Endothelial cell of hepatic sinusoid (primary cell): ENCODE results near the gene NCF1.
"Not testable (repeated sequence)": the region's sequence is repeated elsewhere in the genome, so short reads cannot be mapped to it uniquely, and the experiment has no call there.

Experiments
- in situ Hi-C: cut with HindIII; loops from 2 replicates; pipeline ENCODE4 v1.10.0; 2017; ENCODE audit warnings: low sequenced_read_pairs

The NCF1 gene

GRCh38 chr7:74773760-74774750, at the start of gene NCF1:
Gene NCF1 (plus strand): TSS chr7:74774011. CDS start chr7:74774032, 21 bp downstream.
- in situ Hi-C loops: not testable (repeated sequence)

- in situ Hi-C loops: no loop called here
Observed at GRCh38 chr7:74725840-74726239, 48.0 kb upstream of the NCF1 start.

GRCh38 chr7:74726309-74727101, 47.3 kb upstream of the NCF1 start:
- in situ Hi-C loops: no loop called here

GRCh38 chr7:74728686-74729085, 45.1 kb upstream of the NCF1 start:
- in situ Hi-C loops: not testable (repeated sequence)

- in situ Hi-C loops: not testable (repeated sequence)
Observed at GRCh38 chr7:74730186-74730585, 43.6 kb upstream of the NCF1 start.

- in situ Hi-C loops: not testable (repeated sequence)
Observed at GRCh38 chr7:74739974-74740703, 33.7 kb upstream of the NCF1 start.

GRCh38 chr7:74743936-74744557, 29.8 kb upstream of the NCF1 start:
- in situ Hi-C loops: not testable (repeated sequence)

GRCh38 chr7:74753921-74754482, 19.8 kb upstream of the NCF1 start:
- in situ Hi-C loops: not testable (repeated sequence)

GRCh38 chr7:74756673-74757072, 17.1 kb upstream of the NCF1 start:
- in situ Hi-C loops: not testable (repeated sequence)

GRCh38 chr7:74758268-74758667, 15.5 kb upstream of the NCF1 start:
- in situ Hi-C loops: not testable (repeated sequence)

- in situ Hi-C loops: not testable (repeated sequence)
Observed at GRCh38 chr7:74758982-74759381, 14.8 kb upstream of the NCF1 start.

GRCh38 chr7:74765205-74765918, 8.4 kb upstream of the NCF1 start:
- in situ Hi-C loops: not testable (repeated sequence)

GRCh38 chr7:74766509-74766908, 7.3 kb upstream of the NCF1 start:
- in situ Hi-C loops: not testable (repeated sequence)

GRCh38 chr7:74766991-74767390, 6.8 kb upstream of the NCF1 start:
- in situ Hi-C loops: not testable (repeated sequence)

GRCh38 chr7:74770062-74770461, 3.7 kb upstream of the NCF1 start:
- in situ Hi-C loops: not testable (repeated sequence)

GRCh38 chr7:74772093-74772492, 1.7 kb upstream of the NCF1 start:
- in situ Hi-C loops: not testable (repeated sequence)

- in situ Hi-C loops: not testable (repeated sequence)
Observed at GRCh38 chr7:74775111-74775510, 1.3 kb downstream of the NCF1 start.

GRCh38 chr7:74779053-74779452, 5.2 kb downstream of the NCF1 start:
- in situ Hi-C loops: not testable (repeated sequence)

GRCh38 chr7:74781746-74782145, 7.9 kb downstream of the NCF1 start:
- in situ Hi-C loops: not testable (repeated sequence)
